Common myeloid progenitor, CD34-positive (primary cell): ENCODE results near the gene RINT1.

Source experiments
- CTCF ChIA-PET: fragments of 350-600 bp; sonication (Branson Sonifier 250); formaldehyde crosslinking; loops from one replicate; lab custom pipeline; 2021; ENCODE audit warnings: antibody characterized with exemption; lab: Charles Lee
- POLR2A ChIA-PET: fragments of 350-600 bp; sonication (Branson Sonifier 250); formaldehyde crosslinking; loops from one replicate; lab custom pipeline; 2021; ENCODE audit warnings: antibody characterized with exemption; lab: Charles Lee
- DNase-seq, 3 donors: peaks; one replicate each; pipeline versions ENCODE4 v3.0.0 to v3.0.0-alpha.2; 2013
- H3K27ac ChIP-seq, 2 experiments: 1 replicate in 1 of 2; 2 replicates in 1 of 2; pipeline ENCODE4 v1.7.0; 2013; ENCODE audit warnings: inconsistent platforms in 2 of 2, low read length in 2 of 2, mild to moderate bottlenecking in 2 of 2, low read depth in 1 of 2, moderate library complexity in 1 of 2; ENCODE audit not compliant: severe bottlenecking in 2 of 2, insufficient read depth in 1 of 2, poor library complexity in 1 of 2
- H3K27me3 ChIP-seq, 5 experiments: replicated peaks in 2 of 5; 1 replicate in 3 of 5; 2 replicates in 2 of 5; pipeline versions ENCODE4 v1.6.1 to v1.7.0; 2013; ENCODE audit warnings: low read length in 4 of 5, mild to moderate bottlenecking in 2 of 5, moderate library complexity in 2 of 5, inconsistent platforms in 1 of 5; ENCODE audit not compliant: insufficient read depth in 5 of 5, control insufficient read depth in 4 of 5
- H3K36me3 ChIP-seq, 4 experiments: 1 replicate in 2 of 4; 2 replicates in 2 of 4; pipeline versions ENCODE4 v1.6.1 to v1.7.0; 2013; ENCODE audit warnings: low read length in 3 of 4, control low read depth in 1 of 4, mild to moderate bottlenecking in 1 of 4; ENCODE audit not compliant: control insufficient read depth in 4 of 4, insufficient read depth in 4 of 4
- H3K4me1 ChIP-seq, 4 experiments: 1 replicate in 3 of 4; 2 replicates in 1 of 4; pipeline versions ENCODE4 v1.6.1 to v1.7.1; 2013; ENCODE audit warnings: low read length in 3 of 4, mild to moderate bottlenecking in 3 of 4, control low read depth in 1 of 4, inconsistent platforms in 1 of 4, moderate library complexity in 1 of 4; ENCODE audit not compliant: control insufficient read depth in 4 of 4, insufficient read depth in 4 of 4; ENCODE audit errors: control extremely low read depth in 1 of 4
- H3K4me3 ChIP-seq, 7 experiments: 1 replicate in 4 of 7; 2 replicates in 3 of 7; pipeline versions ENCODE4 v1.5.1 to v1.7.0; 2013; ENCODE audit warnings: mild to moderate bottlenecking in 7 of 7, low read length in 6 of 7, moderate library complexity in 6 of 7, inconsistent platforms in 2 of 7, low read depth in 2 of 7, control low read depth in 1 of 7; ENCODE audit not compliant: insufficient read depth in 4 of 7, control insufficient read depth in 1 of 7; ENCODE audit errors: extremely low read depth in 1 of 7
- H3K9me3 ChIP-seq, 5 experiments: 1 replicate in 4 of 5; 2 replicates in 1 of 5; pipeline versions ENCODE4 v1.6.1 to v1.7.1; 2013; ENCODE audit warnings: low read length in 4 of 5, mild to moderate bottlenecking in 2 of 5, inconsistent platforms in 1 of 5, low read depth in 1 of 5, moderate library complexity in 1 of 5; ENCODE audit not compliant: control insufficient read depth in 4 of 5, insufficient read depth in 2 of 5; ENCODE audit errors: control extremely low read depth in 1 of 5
- WGBS: methylation state at CpG from one replicate; pipeline ENCODE4 v1.1.5; 2013; ENCODE audit not compliant: insufficient coverage; 5-methylcytosine and 5-hydroxymethylcytosine counted together

Gene RINT1

GRCh38 chr7:105610165-105610930 is 78.3 kb downstream of the RINT1 start:
- H3K4me1 ChIP-seq: no peaks in the 10 kb centered on the region
- no peaks in the 10 kb centered on the region for H3K9me3 ChIP-seq
- H3K27ac ChIP-seq: no peak overlapping the region
- DNase-seq: no peak
- ChIA-PET POLR2A (no interaction called here), CTCF (no interaction called here)
- no peaks in the 10 kb centered on the region for H3K27me3 ChIP-seq
- no peak overlapping the region for H3K4me3 ChIP-seq
- H3K36me3 ChIP-seq: peaks cover 0 to 49% (median 29%) of the 10 kb centered on the region in 4 experiments
- 88% methylated on average over 7 of the region's 8 CpGs for WGBS

- H3K9me3 ChIP-seq: no peaks in the 10 kb centered on the region
- no peaks in the 10 kb centered on the region for H3K27me3 ChIP-seq
- no peak overlapping the region for H3K27ac ChIP-seq
- DNase-seq: peak in 1 of 3 donors; percentile 6
- no peak overlapping the region for H3K4me3 ChIP-seq
- H3K4me1 ChIP-seq: no peaks in the 10 kb centered on the region
- ChIA-PET POLR2A (no interaction called here), CTCF (interaction anchor here (1.0 kb wide), 1 partner anchor 12 kb away, joined by 5 read pairs; no protein-coding TSS in a partner anchor)
- WGBS: 92% methylated on average over 15 of the region's 16 CpGs
- H3K36me3 ChIP-seq: peaks cover 2 to 58% (median 39%) of the 10 kb centered on the region in 4 experiments
These were observed 80.1 kb downstream of the RINT1 start for GRCh38 chr7:105611856-105612775.

- ChIA-PET POLR2A (no interaction called here), CTCF (interaction anchor here (1.0 kb wide), 1 partner anchor 11 kb away, joined by 5 read pairs; no protein-coding TSS in a partner anchor)
- Histone ChIP-seq H3K9me3 (no peaks in the 10 kb centered on the region), H3K4me3 (no peak overlapping the region), H3K36me3 (peaks cover 2 to 64% (median 42%) of the 10 kb centered on the region in 4 experiments), H3K27me3 (no peaks in the 10 kb centered on the region), H3K27ac (no peak overlapping the region), H3K4me1 (no peaks in the 10 kb centered on the region)
- 96% methylated on average over 4 of the region's 9 CpGs for WGBS
- no peak for DNase-seq
These were observed 80.8 kb downstream of the RINT1 start for GRCh38 chr7:105612806-105613205.

- Histone ChIP-seq H3K4me3 (no peak overlapping the region), H3K36me3 (peaks cover 2 to 65% (median 50%) of the 10 kb centered on the region in 4 experiments), H3K4me1 (no peaks in the 10 kb centered on the region), H3K27me3 (no peaks in the 10 kb centered on the region), H3K27ac (no peak overlapping the region), H3K9me3 (no peaks in the 10 kb centered on the region)
- no peak for DNase-seq
- ChIA-PET POLR2A (no interaction called here), CTCF (no interaction called here)
- 97% methylated on average over 30 of the region's 32 CpGs for WGBS
These were observed 81.8 kb downstream of the RINT1 start for GRCh38 chr7:105613611-105614330.

GRCh38 chr7:105614341-105614840 is 82.4 kb downstream of the RINT1 start:
- CTCF ChIA-PET: no interaction called here
- no peak for DNase-seq
- POLR2A ChIA-PET: no interaction called here
- Histone ChIP-seq H3K9me3 (no peaks in the 10 kb centered on the region), H3K4me3 (no peak overlapping the region), H3K36me3 (peaks cover 2 to 67% (median 51%) of the 10 kb centered on the region in 4 experiments), H3K27me3 (no peaks in the 10 kb centered on the region), H3K4me1 (no peaks in the 10 kb centered on the region), H3K27ac (no peak overlapping the region)
- 89% methylated on average over 11 of the region's 20 CpGs for WGBS
